Panc1 (cell line): Measurements from ENCODE around the gene PAK1. TPM values are rescaled to one million over a fixed set of nuclear protein-coding genes. Genes with fewer than 3 reads are reported as not detected.

Experiments used
- ATAC-seq: fragments of 200-7000 bp; cut with Tn5 transposase; 2 replicates; pipeline ENCODE4 v1.9.1; 2020; ENCODE audit warnings: mild to moderate bottlenecking, moderate library complexity
- BruUV-seq: library from RNA; stranded (reverse); fragments of 400-500 nt; replicated peaks from 2 replicates; lab custom pipeline; 2021; lab: Mats Ljungman, UMichigan
- CTCF ChIA-PET: fragments of 300-600 bp; sonication (Branson Sonifier 250); formaldehyde crosslinking; loops from one replicate; lab custom pipeline; 2022; ENCODE audit warnings: antibody characterized with exemption; lab: Charles Lee
- POLR2A ChIA-PET: fragments of 300-600 bp; sonication (Branson Sonifier 250); formaldehyde crosslinking; loops from one replicate; lab custom pipeline; 2022; ENCODE audit warnings: antibody characterized with exemption; lab: Charles Lee
- DNase-seq: peaks from one replicate; pipeline ENCODE4 v3.0.0-alpha.2; 2010; ENCODE audit warnings: low read depth, low spot score
- H3K27ac ChIP-seq: 2 replicates; pipeline ENCODE4 v1.5.1; 2011; ENCODE audit warnings: mild to moderate bottlenecking, low read length, inconsistent platforms
- H3K27me3 ChIP-seq: fragments of 200-500 bp; sonication (Bioruptor generic); 2 replicates; pipeline ENCODE4 v1.6.0; 2014; ENCODE audit warnings: low read length, inconsistent platforms; ENCODE audit not compliant: control insufficient read depth, insufficient read depth
- H3K36me3 ChIP-seq: fragments of 200-500 bp; sonication (Bioruptor generic); 2 replicates; pipeline ENCODE4 v1.5.1; 2014; ENCODE audit warnings: inconsistent platforms, mild to moderate bottlenecking, low read length, moderate library complexity; ENCODE audit not compliant: control insufficient read depth, insufficient read depth
- H3K4me1 ChIP-seq: 2 replicates; pipeline ENCODE4 v1.5.1; 2011; ENCODE audit warnings: inconsistent platforms, mild to moderate bottlenecking, low read length, moderate library complexity; ENCODE audit not compliant: control insufficient read depth, insufficient read depth
- H3K4me3 ChIP-seq, 2 experiments: 2 replicates each; pipeline ENCODE4 v1.5.1; 2011 to 2012; ENCODE audit warnings: low read depth in 2 of 2, low read length in 2 of 2, mild to moderate bottlenecking in 2 of 2, inconsistent platforms in 1 of 2, moderate library complexity in 1 of 2
- H3K9me3 ChIP-seq: fragments of 200-500 bp; sonication (Bioruptor generic); 2 replicates; pipeline ENCODE4 v1.5.1; 2014; ENCODE audit warnings: low read depth, mild to moderate bottlenecking, inconsistent platforms, low read length, moderate library complexity; ENCODE audit not compliant: control insufficient read depth, insufficient read depth
- POLR2AphosphoS5 ChIP-seq: IDR thresholded peaks from 2 replicates; pipeline ENCODE4 v1.6.1; 2012; ENCODE audit warnings: mild to moderate bottlenecking, low read depth, low read length, moderate library complexity
- REST ChIP-seq, 2 experiments: IDR thresholded peaks; 2 replicates each; pipeline ENCODE4 v1.6.1; 2011 to 2012; ENCODE audit warnings: low read depth in 2 of 2, control low read depth in 1 of 2, low read length in 1 of 2, mild to moderate bottlenecking in 1 of 2, moderate library complexity in 1 of 2; ENCODE audit not compliant: insufficient read depth in 1 of 2
- SIN3A ChIP-seq: IDR thresholded peaks from 2 replicates; pipeline ENCODE4 v1.6.1; 2012; ENCODE audit warnings: low read depth, mild to moderate bottlenecking, low read length, moderate library complexity, borderline replicate concordance; ENCODE audit not compliant: insufficient read depth
- TCF7L2 ChIP-seq: IDR thresholded peaks from 2 replicates; pipeline ENCODE4 v1.6.1; 2011; ENCODE audit warnings: mild to moderate bottlenecking, low read depth, low read length, inconsistent platforms
- in situ Hi-C: cut with HindIII; loops from 2 replicates; pipeline ENCODE4 v1.10.0; 2016; ENCODE audit warnings: low sequenced_read_pairs, low pct_unique_long_range_greater_than_20kb
- intact Hi-C: fragments of 100-400 bp; cut with micrococcal nuclease; formaldehyde crosslinking; loops from one replicate; pipeline ENCODE4 v1.10.0; 2022; ENCODE audit not compliant: unreplicated experiment
- total RNA-seq: library from RNA; stranded (reverse); gene quantifications from one replicate; pipeline ENCODE4 v1.2.1, GENCODE V29; 2021; ENCODE audit not compliant: unreplicated experiment
- TF ChIP-seq, protein P1 (sequence below): fragments of 450-650 bp; IDR thresholded peaks from 2 replicates; pipeline ENCODE4 v1.5.1; 2017; ENCODE audit warnings: mild to moderate bottlenecking

PAK1 gene
- total RNA-seq, 1 experiment from 2014 or later, result 38.2 TPM

DNA sequence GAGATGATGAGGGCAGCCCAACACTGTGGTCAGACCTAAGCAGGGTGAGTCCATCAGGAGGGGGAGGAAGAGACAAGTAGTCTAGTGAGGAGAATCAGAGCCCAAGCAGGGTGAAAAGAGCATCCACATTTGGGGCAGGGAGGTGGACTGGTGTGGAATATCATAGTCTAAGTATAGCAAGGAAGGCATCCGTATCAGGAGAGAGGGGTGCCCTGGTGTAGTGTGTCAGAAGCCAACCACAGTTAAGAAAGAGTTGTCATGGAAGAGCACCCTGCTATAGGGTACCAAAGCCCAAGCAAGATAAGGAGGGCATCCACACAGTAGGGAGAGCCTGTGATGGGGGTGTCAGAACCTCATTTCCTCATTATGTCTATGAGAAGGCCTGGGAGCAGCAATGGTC lies 45.3 kb downstream of the PAK1 start:
- no peaks in the 10 kb centered on the region for H3K36me3 ChIP-seq
- POLR2A ChIA-PET, result no interaction called here
- ATAC-seq (no peak), DNase-seq (no peak)
- H3K27ac ChIP-seq, result no peak overlapping the region
- in situ Hi-C loops, result no loop called here
- H3K27me3 ChIP-seq, result no peaks in the 10 kb centered on the region; the same call in 1 of the 2 replicates
- intact Hi-C loops, result no loop called here
- H3K4me1 ChIP-seq, result no peaks in the 10 kb centered on the region
- BruUV-seq, result no TSS peak
- H3K9me3 ChIP-seq, result no peaks in the 10 kb centered on the region
- H3K4me3 ChIP-seq, result no peak overlapping the region
- TF ChIP-seq SIN3A (no peak), POLR2AphosphoS5 (no peak), REST (IDR thresholded peaks at IDR 0.05; ENCODE audit: insufficient read depth in 1 of 2, low read depth in 2 of 2, low read length in 1 of 2) (no peak), TCF7L2 (no peak)
- TF ChIP-seq, protein P1, sequence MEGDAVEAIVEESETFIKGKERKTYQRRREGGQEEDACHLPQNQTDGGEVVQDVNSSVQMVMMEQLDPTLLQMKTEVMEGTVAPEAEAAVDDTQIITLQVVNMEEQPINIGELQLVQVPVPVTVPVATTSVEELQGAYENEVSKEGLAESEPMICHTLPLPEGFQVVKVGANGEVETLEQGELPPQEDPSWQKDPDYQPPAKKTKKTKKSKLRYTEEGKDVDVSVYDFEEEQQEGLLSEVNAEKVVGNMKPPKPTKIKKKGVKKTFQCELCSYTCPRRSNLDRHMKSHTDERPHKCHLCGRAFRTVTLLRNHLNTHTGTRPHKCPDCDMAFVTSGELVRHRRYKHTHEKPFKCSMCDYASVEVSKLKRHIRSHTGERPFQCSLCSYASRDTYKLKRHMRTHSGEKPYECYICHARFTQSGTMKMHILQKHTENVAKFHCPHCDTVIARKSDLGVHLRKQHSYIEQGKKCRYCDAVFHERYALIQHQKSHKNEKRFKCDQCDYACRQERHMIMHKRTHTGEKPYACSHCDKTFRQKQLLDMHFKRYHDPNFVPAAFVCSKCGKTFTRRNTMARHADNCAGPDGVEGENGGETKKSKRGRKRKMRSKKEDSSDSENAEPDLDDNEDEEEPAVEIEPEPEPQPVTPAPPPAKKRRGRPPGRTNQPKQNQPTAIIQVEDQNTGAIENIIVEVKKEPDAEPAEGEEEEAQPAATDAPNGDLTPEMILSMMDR, result no peak
- CTCF ChIA-PET, result no interaction called here

GRCh38 chr11:77425346-77425745 lies 48.5 kb downstream of the PAK1 start:
- in situ Hi-C loops, result no loop called here
- DNase-seq (no peak), ATAC-seq (no peak)
- H3K4me1 ChIP-seq, result no peaks in the 10 kb centered on the region
- H3K27ac ChIP-seq, result no peak overlapping the region
- BruUV-seq, result no TSS peak
- no peak overlapping the region for H3K4me3 ChIP-seq
- H3K27me3 ChIP-seq, result no peaks in the 10 kb centered on the region; the same call in 1 of the 2 replicates
- ChIA-PET POLR2A (no interaction called here), CTCF (interaction anchor here (0.8 kb wide), 1 partner anchor 230 kb away, joined by 5 read pairs; no protein-coding TSS in a partner anchor)
- intact Hi-C loops, result no loop called here
- TF ChIP-seq REST (IDR thresholded peaks at IDR 0.05; ENCODE audit: insufficient read depth in 1 of 2, low read depth in 2 of 2, low read length in 1 of 2) (no peak), TCF7L2 (no peak), POLR2AphosphoS5 (no peak), SIN3A (no peak)
- TF ChIP-seq, protein P1, result no peak
- no peaks in the 10 kb centered on the region for H3K9me3 ChIP-seq
- no peaks in the 10 kb centered on the region for H3K36me3 ChIP-seq
